GM19324 (cell line): Measurements from ENCODE around the gene VPS16.

Source experiments
- ATAC-seq: cut with Tn5 transposase; IDR thresholded peaks from one replicate; pipeline ENCODE4 v1.9.1; 2021; ENCODE audit warnings: mild to moderate bottlenecking, moderate library complexity; ENCODE audit not compliant: unreplicated experiment, low FRiP score

VPS16 gene

DNA sequence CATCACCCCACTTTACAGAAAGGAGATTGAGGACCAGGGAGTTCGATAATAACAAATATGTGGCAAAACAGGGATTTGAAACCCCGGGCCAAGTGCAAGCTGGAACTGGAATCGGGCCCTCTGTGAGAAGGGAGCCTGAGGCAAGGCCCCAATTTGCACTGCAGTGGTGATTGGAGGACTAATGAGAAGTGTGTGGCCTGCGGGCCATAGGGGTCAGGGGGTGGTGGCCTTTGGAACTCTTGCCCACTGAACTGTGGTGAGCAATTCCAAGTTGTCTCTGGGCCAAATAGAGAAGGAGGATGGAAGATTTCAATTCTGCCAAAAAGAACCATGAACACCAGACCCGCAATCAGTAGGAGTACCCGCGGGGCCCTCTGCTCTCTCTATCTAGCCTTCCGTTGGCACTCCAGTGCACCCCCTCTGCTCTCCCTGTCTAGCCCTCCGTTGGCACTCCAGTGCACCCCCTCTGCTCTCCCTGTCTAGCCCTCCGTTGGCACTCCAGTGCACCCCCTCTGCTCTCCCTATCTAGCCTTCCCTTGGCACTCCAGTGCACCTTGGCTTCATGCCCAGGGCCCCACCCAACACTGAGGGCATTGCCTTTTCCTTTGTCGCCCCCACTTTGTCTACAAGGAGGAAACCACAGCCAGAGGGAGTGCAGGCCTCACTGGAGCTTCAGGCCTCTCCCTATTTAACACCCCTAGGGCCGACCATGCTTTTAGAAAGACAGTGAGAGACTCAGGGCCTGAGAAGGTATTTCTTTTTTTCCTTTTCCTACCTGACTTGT, 26.7 kb downstream of the VPS16 start:
- ATAC-seq = no peak

DNA sequence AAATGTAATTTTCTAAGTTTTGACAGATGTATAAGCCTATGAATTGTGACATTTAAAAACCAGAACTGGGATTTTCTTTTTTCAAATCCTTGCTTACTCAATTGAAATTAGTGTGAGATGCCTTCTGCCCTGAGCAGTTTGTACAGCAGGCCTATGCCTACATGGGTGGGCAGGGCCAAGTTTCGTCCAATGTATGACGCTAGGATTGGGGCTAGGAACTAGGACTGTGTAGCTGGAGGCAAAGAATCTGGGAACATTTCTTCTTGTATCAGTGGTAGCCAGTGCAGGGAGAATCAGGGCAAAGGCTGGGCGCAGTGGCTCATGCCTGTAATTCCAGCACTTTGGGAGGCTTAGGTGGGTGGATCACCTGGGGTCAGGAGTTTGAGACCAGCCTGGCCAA, 28.8 kb downstream of the VPS16 start:
- no peak for ATAC-seq

DNA sequence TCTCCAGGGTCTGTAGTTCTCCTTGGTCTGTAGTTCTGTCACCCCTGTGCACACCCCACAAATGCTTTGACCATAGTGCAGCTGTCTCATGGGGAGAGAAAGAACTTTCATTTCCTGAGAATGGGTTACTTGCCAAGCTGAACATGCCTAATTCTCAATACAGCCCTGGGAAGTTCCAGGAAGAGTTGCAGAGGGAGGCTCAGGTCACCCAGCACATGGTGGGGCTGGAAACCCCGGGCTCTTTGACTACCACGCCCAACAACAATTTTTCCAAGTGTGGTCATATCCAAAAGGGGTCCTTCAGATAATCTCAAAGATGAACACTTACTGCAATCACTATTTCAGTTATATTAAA, 30.5 kb downstream of the VPS16 start:
- ATAC-seq = no peak

DNA sequence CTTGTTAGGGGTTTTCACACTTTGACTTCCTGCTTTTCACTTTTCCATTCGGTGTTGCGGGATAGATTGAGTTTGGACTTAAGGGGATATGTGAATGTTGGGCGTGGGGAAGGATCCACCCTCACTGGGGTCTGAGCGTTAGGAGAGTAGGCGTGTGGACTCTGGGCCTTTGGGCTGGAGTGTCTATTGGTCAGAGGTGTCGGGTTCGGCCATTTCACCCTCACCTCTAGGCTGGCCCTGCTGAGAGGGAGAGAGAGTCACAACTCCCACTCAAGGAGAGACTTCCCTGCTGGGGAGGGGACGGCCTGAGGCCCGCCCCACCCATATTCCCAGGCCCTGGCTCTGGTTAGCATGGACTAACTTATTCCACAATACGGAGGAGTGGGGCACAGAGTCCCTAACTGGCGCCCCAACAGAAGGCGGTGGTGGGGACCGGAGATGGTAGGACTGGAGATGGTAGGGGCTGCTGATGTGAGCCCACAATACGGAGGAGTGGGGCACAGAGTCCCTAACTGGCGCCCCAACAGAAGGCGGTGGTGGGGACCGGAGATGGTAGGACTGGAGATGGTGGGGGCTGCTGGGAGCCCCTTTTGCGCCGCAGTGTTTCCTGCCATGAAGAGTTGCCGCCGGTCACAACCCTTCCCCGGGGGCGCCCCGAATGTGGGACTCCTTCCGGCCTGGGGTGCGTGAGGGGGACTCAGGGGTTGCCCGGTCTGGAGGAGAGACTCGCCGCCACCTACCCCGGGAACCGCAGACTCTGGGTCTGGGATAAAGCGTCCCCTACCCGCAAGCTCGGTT, 31.3 kb downstream of the VPS16 start:
- no peak for ATAC-seq

DNA sequence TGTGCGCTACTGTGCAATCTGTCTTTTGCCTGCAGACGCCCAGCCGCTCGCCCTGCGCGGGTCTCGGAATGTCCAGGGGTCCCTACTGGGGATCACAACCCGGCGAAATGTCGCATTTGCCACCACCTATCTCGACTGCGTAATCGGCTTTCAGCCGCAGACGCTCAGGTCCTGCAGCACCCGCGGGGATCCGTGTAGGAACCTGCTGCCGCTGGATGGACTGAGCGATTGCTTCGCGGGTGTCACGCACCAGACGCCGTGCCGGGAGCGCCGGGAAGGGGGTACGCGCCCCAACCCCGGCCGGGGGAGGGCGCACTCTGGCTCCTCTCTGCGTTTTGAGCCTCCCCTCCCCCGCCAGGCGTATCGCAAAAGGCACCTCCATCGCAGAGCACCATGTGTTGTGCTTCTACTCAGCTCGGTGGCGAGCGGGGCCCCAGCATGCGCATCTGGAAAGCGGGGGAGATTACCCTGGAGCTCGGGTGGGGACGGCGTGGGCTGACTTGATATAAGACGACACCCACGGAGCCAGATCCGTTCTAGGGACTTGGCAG, 32.0 kb downstream of the VPS16 start:
- ATAC-seq = peak; percentile 7

DNA sequence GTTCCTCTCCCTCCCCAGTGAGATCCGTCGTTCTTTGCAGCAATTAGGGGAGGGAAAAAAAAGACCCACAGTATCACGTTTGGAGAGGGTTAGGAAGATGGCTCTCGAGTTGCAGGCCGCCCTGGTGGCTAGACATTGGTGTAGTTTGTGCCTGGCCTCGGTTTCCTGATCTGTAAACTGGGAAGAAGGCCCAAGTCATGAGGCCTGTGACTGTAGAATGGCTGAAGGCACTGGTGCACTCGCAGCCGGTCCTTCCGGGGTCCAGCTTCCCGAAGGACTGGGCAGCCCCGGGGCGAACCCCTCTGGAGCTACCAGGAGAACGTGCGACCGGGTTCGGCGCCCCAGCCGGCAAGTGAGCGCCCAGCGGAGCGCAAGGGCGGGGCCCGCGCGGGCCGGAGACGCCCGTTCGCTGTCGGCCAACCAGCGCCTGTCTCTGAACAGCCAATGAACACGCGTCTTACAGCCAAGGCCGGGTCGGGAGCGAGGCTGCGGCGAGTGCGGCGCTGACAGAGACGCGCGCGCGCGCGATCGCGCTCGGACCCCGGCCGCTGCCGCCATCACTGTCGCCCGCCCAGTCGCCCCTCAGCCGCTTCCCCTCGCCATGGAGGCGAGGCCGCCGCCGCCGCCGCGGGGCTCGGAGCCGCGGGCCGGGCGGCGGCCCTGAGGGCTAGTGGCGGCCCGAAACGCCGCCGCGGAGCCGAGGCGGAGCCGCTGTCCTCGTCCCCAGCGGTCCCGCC, 32.6 kb downstream of the VPS16 start, which contains the start of gene PTPRA:
TSS of gene PTPRA (plus strand) at position 472 of the 737 bp plus-strand sequence. CDS start 90,797 bp downstream, outside the sequence.
- peak; percentile 94 for ATAC-seq

DNA sequence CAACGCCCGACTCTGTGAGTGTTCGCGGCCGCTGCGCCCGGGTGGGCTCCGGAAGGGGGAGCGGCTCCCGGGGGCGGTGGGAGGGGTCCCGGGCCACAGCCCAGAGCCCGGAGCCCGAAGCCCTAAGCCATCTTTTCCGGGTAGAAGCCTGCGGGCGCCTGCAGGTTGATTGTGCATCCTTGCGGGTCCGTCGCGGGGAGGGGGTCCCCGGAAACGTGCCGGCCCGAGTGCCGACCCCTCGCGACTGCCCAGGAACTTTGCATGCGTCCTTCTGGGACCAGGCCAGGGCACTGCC, 33.1 kb downstream of the VPS16 start:
- peak; percentile 61 for ATAC-seq

DNA sequence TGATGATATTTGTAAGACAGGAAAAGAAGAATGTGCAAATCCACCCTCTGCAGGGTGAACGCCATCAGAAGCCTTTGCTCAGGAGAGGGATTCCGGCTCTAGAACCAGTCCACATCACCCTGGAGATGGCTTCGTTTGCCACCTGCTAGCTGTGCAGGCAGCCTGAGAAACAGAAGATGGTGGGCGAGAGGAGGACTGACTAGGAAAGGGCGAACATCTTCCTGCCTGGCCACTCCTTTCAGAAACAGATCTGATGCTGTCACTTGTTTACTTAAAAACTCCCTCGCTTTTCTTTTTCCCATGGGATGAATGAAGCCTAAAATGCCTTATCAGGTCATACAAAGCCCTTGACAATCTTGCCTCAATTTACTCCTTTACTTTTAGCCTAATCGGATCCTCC, 33.9 kb downstream of the VPS16 start:
- ATAC-seq = no peak

DNA sequence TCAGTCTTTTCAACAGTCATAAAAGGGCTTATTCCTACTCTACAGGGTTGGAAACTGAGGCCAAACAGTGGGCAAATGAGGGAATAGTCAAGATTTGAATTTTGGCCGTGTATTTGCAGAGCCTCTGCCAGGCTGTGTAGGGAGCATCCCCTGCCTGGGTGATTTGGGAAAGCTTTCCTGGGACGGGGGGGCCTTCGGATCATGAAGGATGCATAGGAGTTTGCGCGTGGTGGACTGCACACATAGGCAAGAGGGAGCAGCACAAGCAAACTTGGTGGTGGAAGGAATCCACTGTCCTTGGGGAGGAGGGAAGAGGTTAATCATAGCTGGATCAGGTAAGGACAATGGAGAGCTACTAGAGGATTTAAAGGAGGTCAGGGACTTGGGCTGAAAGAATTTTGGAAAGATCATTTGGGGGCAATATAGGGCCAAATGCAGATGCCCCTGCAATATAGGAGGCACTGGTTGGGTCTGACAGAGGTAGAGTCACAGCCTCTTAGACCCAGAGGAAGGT, 35.2 kb downstream of the VPS16 start:
- ATAC-seq = no peak

DNA sequence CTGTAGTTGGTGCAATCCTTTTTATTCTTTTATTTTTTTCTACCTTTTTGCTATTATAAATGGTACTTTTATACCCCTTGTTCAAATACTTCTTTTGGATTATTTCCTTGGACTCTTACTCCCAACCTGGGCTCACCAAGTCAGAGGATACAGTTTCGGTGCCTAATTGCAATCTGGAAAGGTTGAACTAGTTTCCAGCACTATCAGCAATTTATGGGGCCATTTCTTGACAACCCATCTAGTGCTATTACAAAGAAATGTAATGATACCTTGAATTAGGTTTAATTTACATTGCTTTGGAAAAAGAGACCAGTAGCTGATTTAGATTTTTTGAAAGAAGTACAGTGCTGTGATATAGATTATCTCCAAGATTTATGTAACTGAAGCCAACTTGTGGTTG, 38.0 kb downstream of the VPS16 start:
- no peak for ATAC-seq

DNA sequence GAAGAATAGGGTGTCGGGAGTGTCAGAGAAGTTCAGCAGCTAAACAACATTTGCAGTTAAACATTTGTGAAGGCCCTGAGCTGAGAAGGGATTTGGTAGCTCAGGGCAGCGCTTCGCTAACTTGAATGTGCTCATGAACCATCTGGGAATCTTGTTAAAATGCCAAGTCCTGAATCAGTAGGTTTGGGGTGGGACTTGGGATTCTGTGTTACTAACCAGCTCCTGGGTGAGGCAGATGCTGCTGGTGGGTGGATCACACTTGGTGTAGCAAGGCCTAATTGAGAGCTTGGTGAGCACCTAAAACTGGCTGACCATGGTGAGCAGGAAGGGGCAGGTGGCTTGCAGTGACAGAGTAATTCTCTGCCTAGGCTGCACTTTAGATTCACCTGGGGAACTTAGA, 38.6 kb downstream of the VPS16 start:
- ATAC-seq = no peak

DNA sequence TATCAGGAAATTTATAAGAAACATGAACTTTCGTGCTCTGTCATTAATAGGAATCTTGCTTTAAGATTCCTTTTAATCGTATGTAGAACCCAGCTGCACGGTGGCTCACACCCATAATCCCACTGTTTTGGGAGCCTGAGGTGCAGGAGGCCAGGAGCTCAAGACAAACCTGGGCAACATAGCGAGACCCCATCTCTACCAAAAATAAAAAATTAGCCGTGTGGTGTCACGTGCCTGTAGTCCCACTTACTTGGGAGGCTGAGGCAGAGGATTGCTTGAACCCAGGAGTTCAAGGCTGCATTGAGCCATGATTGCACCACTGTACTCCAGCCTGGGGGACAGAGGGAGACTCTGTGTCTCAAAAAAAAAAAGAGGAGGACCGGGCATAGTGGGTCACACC, 40.1 kb downstream of the VPS16 start:
- no peak for ATAC-seq

DNA sequence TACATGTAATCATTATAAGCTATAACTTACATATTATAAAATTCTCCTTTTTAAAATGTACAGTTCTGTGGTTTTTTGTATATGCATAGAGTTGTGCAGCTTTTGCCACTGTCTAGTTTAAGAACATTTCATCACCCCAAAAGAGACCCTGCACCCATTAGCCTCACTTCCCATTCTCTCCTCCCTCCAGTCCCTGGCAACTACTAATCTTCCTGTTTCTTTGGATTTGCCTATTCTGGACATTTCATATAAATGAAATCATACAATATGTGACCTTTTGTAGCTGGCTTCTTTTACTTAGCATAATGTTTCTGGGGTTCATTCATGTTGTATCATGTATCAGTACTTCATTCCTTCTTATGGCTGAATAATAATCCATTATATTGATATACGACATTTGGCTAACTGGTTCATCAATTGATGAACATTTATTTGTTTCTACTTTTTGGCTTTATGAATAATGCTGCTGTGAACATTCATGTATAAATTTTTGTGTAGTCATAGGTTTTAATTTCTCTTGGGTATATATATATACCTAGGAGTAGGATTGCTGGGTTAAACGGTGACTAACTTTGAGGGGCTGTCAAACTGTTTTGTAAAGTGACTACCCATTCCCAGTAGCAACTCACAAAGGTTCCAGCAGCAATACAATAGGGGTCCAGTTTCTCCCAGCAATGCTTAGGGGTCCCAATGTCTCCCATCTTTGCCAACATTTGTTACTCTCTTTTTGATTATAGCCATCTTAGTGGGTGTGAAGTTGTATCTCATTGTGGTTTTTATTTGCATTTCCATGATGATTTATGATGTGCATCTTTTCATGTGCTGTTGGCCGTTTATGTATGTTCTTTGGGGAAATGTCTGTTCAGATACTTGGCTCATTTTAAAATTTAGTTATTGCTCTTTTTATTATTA, 43.4 kb downstream of the VPS16 start:
- ATAC-seq = no peak

DNA sequence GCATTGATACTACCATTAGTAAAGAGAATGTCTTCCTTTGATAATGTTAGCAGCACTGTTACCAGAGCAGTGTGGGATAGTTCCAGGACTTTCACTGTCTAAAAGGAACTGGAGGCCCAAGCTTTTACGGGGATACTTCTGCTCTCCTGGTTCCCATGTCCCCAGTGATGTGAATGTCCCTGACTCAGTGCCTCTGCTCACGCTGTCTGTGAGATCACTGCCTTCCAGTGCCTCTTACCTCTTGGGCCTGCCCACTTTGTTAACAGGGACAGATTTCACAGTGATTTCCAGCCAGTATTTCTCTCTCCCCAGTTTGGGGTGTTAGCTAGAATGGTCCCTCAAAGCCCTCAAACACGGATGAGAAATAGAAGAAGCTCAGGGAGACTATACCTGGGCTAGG, 47.2 kb downstream of the VPS16 start:
- ATAC-seq = no peak

DNA sequence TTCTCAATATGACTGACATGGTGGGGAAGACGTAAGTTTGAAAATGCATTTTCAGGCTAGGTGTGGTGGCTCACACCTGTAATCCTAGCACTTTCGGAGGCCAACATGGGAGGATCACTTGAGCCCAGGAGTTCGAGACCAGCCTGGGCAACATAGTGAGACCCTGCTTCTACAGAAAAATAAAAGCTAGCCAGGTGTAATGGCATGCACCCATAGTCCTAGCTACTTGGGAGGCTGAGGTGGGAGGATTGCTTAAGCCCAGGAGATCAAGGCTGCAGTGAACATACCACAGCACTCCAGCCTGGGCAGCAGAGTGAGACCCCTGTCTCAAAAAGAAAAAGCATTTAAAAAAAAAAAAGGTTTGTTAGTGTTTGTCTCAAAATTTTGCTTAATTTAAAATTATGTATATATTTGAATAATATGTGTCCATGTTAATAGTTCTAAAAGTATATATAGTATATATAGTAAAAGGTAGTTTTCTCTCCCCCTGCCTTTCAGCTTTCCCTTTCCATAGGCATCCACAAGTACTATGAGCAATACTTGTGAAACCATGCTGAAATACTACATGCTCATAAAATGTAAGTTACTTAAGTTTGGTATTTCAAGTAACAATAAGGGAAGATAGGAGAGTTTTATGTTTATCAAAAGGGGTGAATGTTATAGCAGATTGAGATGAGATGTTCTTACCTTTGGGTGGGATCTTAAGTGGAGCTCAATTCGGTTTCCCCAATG, 47.8 kb downstream of the VPS16 start:
- ATAC-seq = no peak

DNA sequence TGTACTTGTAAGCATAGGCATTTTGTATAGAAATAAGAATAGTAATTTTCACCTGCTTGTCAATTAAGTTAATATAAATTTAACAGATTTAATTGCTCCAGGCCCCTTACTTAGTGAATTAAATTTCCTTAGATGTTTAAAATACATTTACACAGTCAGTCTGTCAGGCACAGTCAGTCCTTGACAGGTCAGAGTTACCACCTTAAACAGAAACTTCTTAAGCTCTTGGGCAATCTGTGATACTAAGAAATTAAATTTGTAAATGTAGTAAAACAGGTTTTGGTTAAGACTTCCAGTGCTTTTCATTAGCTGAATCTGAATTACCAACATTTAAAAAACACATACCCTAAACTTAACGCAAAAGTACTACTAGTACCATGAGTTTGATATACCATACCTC, 48.7 kb downstream of the VPS16 start:
- ATAC-seq = no peak

DNA sequence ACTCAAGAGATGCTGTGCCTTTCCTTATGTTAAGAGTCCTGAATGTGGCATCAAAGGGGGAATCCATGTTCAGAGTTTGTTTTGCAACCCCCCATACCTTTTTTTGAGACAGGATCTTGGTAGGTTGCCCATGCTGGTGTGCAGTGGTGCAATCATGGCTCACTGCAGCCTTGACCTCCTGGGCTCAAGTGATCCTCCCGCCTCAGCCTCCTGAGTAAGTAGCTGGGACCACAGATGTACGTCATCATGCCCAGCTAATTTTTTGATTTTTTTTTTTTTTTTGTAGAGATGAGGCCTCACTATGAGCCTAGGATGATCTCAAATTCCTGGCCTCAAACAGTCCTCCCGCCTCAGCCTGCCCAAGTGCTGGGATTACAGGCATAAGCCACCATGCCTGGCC, 49.3 kb downstream of the VPS16 start:
- no peak for ATAC-seq

DNA sequence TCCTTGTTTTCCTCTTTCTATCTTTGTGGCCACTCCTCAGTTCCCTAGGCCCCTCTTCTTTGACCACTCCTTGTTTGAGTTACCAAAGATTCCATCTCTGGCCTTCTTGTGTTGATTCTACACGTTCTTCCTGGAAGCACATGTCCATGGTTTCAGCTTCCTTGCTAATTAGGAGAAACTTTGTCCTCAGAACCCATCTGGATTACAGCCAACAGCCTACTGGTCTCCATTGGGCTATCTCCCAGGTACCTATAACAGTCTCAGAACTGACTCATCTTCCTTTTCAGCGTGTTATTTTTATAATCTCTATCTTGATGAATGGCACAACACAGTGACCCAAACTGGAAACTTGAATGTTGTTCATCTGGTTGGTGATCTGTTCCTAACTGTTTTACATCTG, 50.2 kb downstream of the VPS16 start:
- ATAC-seq = no peak

DNA sequence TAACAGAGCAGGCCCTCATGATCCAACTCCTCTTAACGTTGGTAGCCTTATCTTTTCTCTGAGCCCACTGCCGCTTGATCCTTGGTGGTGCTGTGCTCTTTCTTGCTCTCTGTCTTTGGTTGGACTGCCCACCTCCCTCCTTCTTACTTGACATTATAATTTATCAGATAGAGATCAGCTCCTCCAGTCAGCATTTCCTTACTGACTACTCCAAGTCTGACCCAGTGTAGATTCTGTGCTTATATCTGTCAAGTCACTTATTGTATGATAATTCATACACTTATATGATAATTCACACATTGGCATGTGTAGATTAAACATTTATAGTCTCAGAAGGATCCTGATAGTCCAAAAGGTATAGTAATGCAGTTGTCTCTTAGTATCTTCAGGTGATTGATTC, 50.8 kb downstream of the VPS16 start:
- no peak for ATAC-seq
